Measurements from ENCODE around the gene SNX33. TPM values are rescaled to one million over a fixed set of nuclear protein-coding genes. Genes with fewer than 3 reads are reported as not detected.
A peak's percentile ranks its signal among the peaks of the same experiment; 100 is the strongest.

SNX33 gene
- total RNA-seq, 2 experiments from 2014 or later = 1.7 to 1.8 TPM

DNA sequence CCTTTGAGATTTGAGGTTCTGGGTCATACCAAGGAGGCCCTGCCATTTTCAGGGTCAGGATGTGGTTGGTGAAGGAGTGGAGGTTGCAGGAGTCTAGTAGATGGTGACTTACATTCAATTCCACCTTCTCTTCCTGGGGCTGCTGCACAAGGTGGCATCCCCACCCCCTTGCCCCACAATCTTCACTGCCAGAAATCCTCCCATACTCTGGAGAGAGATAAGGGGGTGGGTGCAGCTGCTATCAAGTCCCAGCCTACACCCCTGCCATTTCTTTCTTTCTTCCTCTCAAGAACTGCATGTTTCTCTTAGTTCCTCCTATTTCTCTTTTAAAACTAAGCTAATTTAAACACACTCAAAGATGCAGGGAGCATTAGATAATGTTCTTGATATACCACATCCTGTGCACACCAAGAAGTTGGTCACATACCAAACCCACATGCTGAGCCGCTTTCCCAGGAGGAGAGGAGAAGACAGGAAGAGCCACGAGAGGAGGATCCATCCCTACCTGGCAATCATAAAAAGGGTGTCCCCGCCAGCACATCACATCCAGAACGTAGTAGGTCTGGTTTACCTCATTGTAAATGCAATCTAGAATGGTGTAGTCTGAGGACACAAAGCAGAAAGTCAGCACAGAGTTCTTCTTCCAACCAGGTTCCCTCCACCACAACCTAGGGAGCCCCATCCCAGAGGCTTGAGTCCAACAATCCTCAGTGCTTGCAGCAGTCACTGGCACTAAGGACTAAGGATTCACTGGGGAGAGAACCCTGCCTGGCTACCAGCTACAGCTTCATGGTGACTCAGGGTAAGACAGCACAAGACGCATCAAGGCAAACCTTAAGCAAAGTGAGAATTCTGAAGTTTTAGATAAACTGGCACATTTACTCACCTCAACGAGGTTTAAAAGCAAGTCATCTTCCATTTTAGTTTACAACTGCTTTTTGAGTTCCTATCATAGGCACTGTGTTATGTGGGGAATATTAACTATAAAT lies 40.7 kb upstream of the SNX33 start:
- DNase-seq (peak; percentile 62), ATAC-seq (peak; percentile 81)
- ChIA-PET POLR2A (interaction anchor here (0.6 to 2.6 kb wide), 6 partner anchors 9 to 153 kb away, joined by 3 to 14 read pairs (median 4); partner anchors contain the start of genes IMP3 and SNUPN), CTCF (interaction anchor here (0.7 to 1.8 kb wide), 6 partner anchors 10 to 28 kb away, joined by 3 to 13 read pairs (median 4); partner anchors contain the start of genes PTPN9 and SNUPN)
- Mint-ChIP-seq H3K9me3 (no peaks in the 10 kb centered on the region), H3K36me3 (ENCODE audit: low read depth) (peaks cover 50% of the 10 kb centered on the region), H3K27me3 (no peaks in the 10 kb centered on the region), H3K4me3 (peak overlapping the region; percentile 12), H3K4me1 (ENCODE audit: low read depth) (peaks cover 39% of the 10 kb centered on the region), H3K27ac (peak overlapping the region; percentile 89)
- intact Hi-C loops (cut with micrococcal nuclease) = no loop called here
- TF ChIP-seq, protein P1, sequence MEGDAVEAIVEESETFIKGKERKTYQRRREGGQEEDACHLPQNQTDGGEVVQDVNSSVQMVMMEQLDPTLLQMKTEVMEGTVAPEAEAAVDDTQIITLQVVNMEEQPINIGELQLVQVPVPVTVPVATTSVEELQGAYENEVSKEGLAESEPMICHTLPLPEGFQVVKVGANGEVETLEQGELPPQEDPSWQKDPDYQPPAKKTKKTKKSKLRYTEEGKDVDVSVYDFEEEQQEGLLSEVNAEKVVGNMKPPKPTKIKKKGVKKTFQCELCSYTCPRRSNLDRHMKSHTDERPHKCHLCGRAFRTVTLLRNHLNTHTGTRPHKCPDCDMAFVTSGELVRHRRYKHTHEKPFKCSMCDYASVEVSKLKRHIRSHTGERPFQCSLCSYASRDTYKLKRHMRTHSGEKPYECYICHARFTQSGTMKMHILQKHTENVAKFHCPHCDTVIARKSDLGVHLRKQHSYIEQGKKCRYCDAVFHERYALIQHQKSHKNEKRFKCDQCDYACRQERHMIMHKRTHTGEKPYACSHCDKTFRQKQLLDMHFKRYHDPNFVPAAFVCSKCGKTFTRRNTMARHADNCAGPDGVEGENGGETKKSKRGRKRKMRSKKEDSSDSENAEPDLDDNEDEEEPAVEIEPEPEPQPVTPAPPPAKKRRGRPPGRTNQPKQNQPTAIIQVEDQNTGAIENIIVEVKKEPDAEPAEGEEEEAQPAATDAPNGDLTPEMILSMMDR (IDR thresholded peaks at IDR 0.05) = no peak

DNA sequence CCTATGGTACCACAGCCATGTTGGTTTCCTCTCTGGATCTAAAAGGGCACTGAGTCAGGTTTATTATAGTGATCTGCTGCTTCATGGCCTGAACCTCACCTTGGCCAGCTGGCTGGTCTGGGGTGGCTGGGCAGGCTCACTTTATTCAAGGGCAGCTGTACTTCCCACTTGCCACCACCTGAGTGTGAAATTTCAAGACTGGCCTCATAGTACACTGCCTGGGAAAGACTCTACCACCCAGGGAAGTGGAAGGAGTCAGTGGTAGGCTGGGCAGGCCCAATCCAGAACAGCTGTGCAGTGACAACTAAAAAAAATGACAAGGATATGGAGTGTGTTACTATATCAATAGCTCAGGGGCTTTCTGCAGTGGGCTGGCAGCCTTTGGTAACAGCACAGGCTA lies 30.9 kb upstream of the SNX33 start:
- no peak for ATAC-seq
- DNase-seq = no peak
- TF ChIP-seq, protein P1 (IDR thresholded peaks at IDR 0.05) = no peak
- Mint-ChIP-seq H3K9me3 (no peaks in the 10 kb centered on the region), H3K36me3 (ENCODE audit: low read depth) (peaks cover 45% of the 10 kb centered on the region), H3K4me1 (ENCODE audit: low read depth) (peaks cover 25% of the 10 kb centered on the region), H3K27me3 (no peaks in the 10 kb centered on the region), H3K4me3 (no peak overlapping the region), H3K27ac (peak overlapping the region; percentile 4)
- intact Hi-C loops (cut with micrococcal nuclease) = no loop called here
- CTCF ChIA-PET = interaction anchor here (0.9 to 1.2 kb wide), 2 partner anchors 19 to 38 kb away, joined by 3 read pairs; partner anchors contain the start of gene PTPN9
- POLR2A ChIA-PET = interaction anchor here (2.5 kb wide), 1 partner anchor 20 kb away, joined by 9 read pairs; no protein-coding TSS in a partner anchor

DNA sequence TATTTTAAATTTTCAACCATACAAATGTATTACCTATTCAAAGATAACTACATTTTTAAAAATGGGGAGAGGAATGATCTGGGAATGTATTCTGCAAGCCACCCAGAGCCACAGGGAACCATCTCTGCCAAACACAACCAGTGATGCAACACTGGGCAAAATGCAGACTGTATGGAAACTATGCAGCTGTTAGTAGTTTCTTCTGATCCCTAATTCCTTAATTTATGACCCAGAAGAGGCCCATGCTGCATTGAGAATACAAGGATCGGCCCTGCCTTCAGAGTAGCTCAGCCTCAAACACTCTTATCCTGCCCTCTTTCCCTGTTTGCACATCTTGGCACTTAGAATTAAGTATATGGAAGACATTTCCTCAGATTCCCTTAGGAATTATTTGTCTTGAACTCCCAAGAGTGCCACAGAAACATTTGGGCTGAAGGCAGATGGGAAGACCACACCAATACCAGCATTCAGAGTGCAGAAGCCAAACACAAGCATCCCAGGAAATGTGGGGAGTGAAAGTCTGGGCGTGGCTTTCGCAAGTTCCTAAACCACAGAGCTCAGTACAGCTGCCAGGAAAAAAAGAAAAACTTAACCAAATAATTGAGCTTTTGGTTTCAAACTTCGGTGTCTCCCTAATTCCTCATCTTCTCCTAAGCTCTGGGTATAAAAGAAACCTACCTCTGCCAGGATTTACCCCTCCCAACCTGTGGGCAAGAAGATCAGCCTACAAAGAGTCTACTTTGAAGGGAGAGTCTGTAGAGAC lies 27.5 kb upstream of the SNX33 start:
- ChIA-PET CTCF (interaction anchor here (0.9 to 1.7 kb wide), 4 partner anchors 13 to 88 kb away, joined by 3 read pairs; partner anchors contain the start of gene SNX33), POLR2A (interaction anchor here (0.6 to 1.5 kb wide), 4 partner anchors 14 to 73 kb away, joined by 3 to 4 read pairs (median 3); no protein-coding TSS in a partner anchor)
- H3K4me1 Mint-ChIP-seq (ENCODE audit: low read depth) = peaks cover 39% of the 10 kb centered on the region
- ATAC-seq = no peak
- H3K9me3 Mint-ChIP-seq = no peaks in the 10 kb centered on the region
- peaks cover 37% of the 10 kb centered on the region for H3K36me3 Mint-ChIP-seq (ENCODE audit: low read depth)
- no peak for DNase-seq
- H3K4me3 Mint-ChIP-seq = no peak overlapping the region
- H3K27ac Mint-ChIP-seq = peak overlapping the region; percentile 88
- intact Hi-C loops (cut with micrococcal nuclease) = no loop called here
- TF ChIP-seq, protein P1 (IDR thresholded peaks at IDR 0.05) = no peak
- no peaks in the 10 kb centered on the region for H3K27me3 Mint-ChIP-seq

DNA sequence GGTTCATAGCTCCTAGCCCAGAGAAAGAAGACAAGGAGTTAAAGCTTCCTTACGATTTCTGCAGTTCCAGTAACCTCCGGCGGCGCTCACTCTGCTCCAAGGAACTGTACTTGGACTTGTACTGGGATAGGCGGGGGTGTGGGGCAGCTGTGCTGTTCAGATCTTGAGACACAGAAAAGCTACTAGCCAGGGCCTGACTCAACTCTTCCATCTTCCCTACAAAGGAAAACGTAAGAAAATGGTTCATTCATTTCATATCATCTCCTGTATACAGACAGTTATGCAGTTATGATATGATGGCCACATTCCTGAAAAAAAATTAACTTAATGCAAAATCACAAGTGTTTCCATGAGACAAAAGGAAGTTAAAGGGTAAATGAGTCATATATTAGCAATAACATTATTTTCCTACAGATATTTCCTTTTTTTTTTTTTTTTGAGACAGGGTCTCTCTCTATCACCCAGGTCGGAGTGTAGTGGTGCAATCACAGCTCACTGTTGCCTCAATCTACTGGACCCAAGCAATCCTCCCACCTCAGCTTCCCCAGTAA lies 26.8 kb upstream of the SNX33 start:
- Mint-ChIP-seq H3K27ac (peak overlapping the region; percentile 88), H3K27me3 (no peaks in the 10 kb centered on the region), H3K36me3 (ENCODE audit: low read depth) (peaks cover 33% of the 10 kb centered on the region), H3K9me3 (no peaks in the 10 kb centered on the region), H3K4me3 (peak overlapping the region; percentile 2), H3K4me1 (ENCODE audit: low read depth) (peaks cover 37% of the 10 kb centered on the region)
- ChIA-PET CTCF (interaction anchor here (0.6 to 1.7 kb wide), 4 partner anchors 13 to 42 kb away, joined by 3 read pairs; partner anchors contain the start of gene SNX33), POLR2A (interaction anchor here (0.6 to 1.3 kb wide), 3 partner anchors 17 to 73 kb away, joined by 3 read pairs; no protein-coding TSS in a partner anchor)
- ATAC-seq (no peak), DNase-seq (peak; percentile 30)
- intact Hi-C loops (cut with micrococcal nuclease) = no loop called here
- TF ChIP-seq, protein P1 (IDR thresholded peaks at IDR 0.05) = no peak

All from activated CD8-positive, alpha-beta T cell treated with anti-CD3 and anti-CD28 coated beads for 36 hours (primary cell).